SK-N-SH treated with all-trans-retinoic acid at 6 μM for 48 hours (cell line): Measurements from ENCODE around the gene ECE1.

Source experiments
- ESRRG ChIP-seq: fragments of 250-450 bp; sonication (Bioruptor Pico); IDR thresholded peaks from 2 replicates; pipeline ENCODE4 v1.6.1; 2021; ENCODE audit warnings: mild to moderate bottlenecking
- OSR1 ChIP-seq: fragments of 250-450 bp; sonication (Bioruptor Pico); IDR thresholded peaks from 2 replicates; pipeline ENCODE4 v1.8.0; 2022; ENCODE audit warnings: moderate library complexity, mild to moderate bottlenecking, inconsistent platforms
- PATZ1 ChIP-seq: fragments of 250-450 bp; sonication (Bioruptor Pico); IDR thresholded peaks from 2 replicates; pipeline ENCODE4 v1.8.0; 2020; ENCODE audit warnings: mild to moderate bottlenecking, moderate library complexity, borderline replicate concordance
- POU6F1 ChIP-seq: fragments of 250-450 bp; sonication (Bioruptor Pico); IDR thresholded peaks from 2 replicates; pipeline ENCODE4 v1.8.0; 2021; ENCODE audit warnings: low read depth, mild to moderate bottlenecking, moderate library complexity, borderline replicate concordance
- PPARA ChIP-seq: fragments of 250-450 bp; sonication (Bioruptor Pico); IDR thresholded peaks from 2 replicates; pipeline ENCODE4 v1.5.0; 2020; ENCODE audit warnings: mild to moderate bottlenecking, borderline replicate concordance
- RARB ChIP-seq: fragments of 250-450 bp; sonication (Bioruptor Pico); IDR thresholded peaks from 2 replicates; pipeline ENCODE4 v1.8.0; 2021; ENCODE audit warnings: mild to moderate bottlenecking, moderate library complexity
- TCF4 ChIP-seq: fragments of 250-450 bp; sonication (Bioruptor Pico); IDR thresholded peaks from 2 replicates; pipeline ENCODE4 v1.8.0; 2021; ENCODE audit warnings: mild to moderate bottlenecking, moderate library complexity, borderline replicate concordance
- ZFP3 ChIP-seq: fragments of 250-450 bp; sonication (Bioruptor Pico); IDR thresholded peaks from 2 replicates; pipeline ENCODE4 v1.5.0; 2020; ENCODE audit warnings: mild to moderate bottlenecking, moderate library complexity
- ZNF8 ChIP-seq: fragments of 450-650 bp; formaldehyde crosslinking; IDR thresholded peaks from 2 replicates; pipeline ENCODE4 v1.5.0; 2020; ENCODE audit warnings: mild to moderate bottlenecking, moderate library complexity
- TF ChIP-seq, protein P1 (sequence below): fragments of 250-450 bp; sonication (Bioruptor Pico); IDR thresholded peaks from 2 replicates; pipeline ENCODE4 v1.5.1; 2020; ENCODE audit warnings: low read depth, mild to moderate bottlenecking, moderate library complexity

DNA sequence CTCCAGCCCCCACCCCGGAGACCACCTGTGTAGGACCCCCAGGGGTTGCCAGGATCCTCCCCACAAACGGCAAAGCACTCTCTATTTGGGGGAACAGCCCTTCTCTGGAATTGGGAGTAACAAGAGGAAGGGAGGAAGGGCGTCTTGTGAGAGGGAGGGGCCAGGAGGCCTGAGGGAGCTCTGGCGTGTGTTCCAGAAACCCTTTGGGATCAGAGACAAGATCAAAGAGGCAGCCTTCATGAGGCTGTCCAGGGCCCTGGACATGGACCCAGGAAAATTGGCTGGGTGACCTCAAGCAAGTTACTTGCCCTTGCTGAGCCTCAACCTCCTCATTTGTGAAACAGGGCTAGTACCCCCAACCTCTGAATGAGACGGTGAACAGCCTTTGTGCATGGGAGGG, 18.1 kb upstream of the ECE1 start:
- TF ChIP-seq ZNF8 (CRISPR knock-in tag) (no peak), RARB (CRISPR knock-in tag) (no peak), POU6F1 (CRISPR knock-in tag) (no peak), ZFP3 (CRISPR knock-in tag) (no peak), PPARA (no peak), ESRRG (CRISPR knock-in tag) (no peak), OSR1 (CRISPR knock-in tag) (no peak), PATZ1 (CRISPR knock-in tag) (no peak), TCF4 (CRISPR knock-in tag) (no peak)
- TF ChIP-seq, protein P1, sequence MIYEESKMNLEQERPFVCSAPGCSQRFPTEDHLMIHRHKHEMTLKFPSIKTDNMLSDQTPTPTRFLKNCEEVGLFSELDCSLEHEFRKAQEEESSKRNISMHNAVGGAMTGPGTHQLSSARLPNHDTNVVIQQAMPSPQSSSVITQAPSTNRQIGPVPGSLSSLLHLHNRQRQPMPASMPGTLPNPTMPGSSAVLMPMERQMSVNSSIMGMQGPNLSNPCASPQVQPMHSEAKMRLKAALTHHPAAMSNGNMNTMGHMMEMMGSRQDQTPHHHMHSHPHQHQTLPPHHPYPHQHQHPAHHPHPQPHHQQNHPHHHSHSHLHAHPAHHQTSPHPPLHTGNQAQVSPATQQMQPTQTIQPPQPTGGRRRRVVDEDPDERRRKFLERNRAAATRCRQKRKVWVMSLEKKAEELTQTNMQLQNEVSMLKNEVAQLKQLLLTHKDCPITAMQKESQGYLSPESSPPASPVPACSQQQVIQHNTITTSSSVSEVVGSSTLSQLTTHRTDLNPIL (CRISPR knock-in tag), result no peak
